Activated naive CD8-positive, alpha-beta T cell (primary cell): Measurements from ENCODE around the gene ZBTB17.

Experiments used
- H3K27ac Mint-ChIP-seq: one replicate; pipeline ENCODE4 v1.8.0; 2021; ENCODE audit warnings: mixed read lengths
- H3K27me3 Mint-ChIP-seq: one replicate; pipeline ENCODE4 v1.8.0; 2021; ENCODE audit warnings: mixed read lengths
- H3K36me3 Mint-ChIP-seq: one replicate; pipeline ENCODE4 v1.8.0; 2021; ENCODE audit warnings: mixed read lengths
- H3K4me1 Mint-ChIP-seq: one replicate; pipeline ENCODE4 v1.8.0; 2021; ENCODE audit warnings: low read depth, mixed read lengths
- H3K4me3 Mint-ChIP-seq: one replicate; pipeline ENCODE4 v1.8.0; 2021; ENCODE audit warnings: mild to moderate bottlenecking, mixed read lengths
- H3K9me3 Mint-ChIP-seq: one replicate; pipeline ENCODE4 v1.8.0; 2021; ENCODE audit warnings: low read depth, mixed read lengths

ZBTB17 gene

GRCh38 chr1:15952317-15953258, 23.3 kb downstream of the ZBTB17 start:
- peak overlapping the region; percentile 99 for H3K27ac Mint-ChIP-seq
- H3K4me1 Mint-ChIP-seq = peaks cover 93% of the 10 kb centered on the region
- peak overlapping the region; percentile 84 for H3K4me3 Mint-ChIP-seq
- no peaks in the 10 kb centered on the region for H3K9me3 Mint-ChIP-seq
- H3K27me3 Mint-ChIP-seq = no peaks in the 10 kb centered on the region
- peaks cover 19% of the 10 kb centered on the region for H3K36me3 Mint-ChIP-seq

GRCh38 chr1:15951341-15952153, 24.4 kb downstream of the ZBTB17 start:
- Mint-ChIP-seq H3K4me1 (peaks cover 84% of the 10 kb centered on the region), H3K27ac (peak overlapping the region; percentile 99), H3K9me3 (no peaks in the 10 kb centered on the region), H3K36me3 (peaks cover 17% of the 10 kb centered on the region), H3K4me3 (peak overlapping the region; percentile 84), H3K27me3 (no peaks in the 10 kb centered on the region)

- Mint-ChIP-seq H3K9me3 (no peaks in the 10 kb centered on the region), H3K4me3 (peak overlapping the region; percentile 84), H3K27me3 (no peaks in the 10 kb centered on the region), H3K27ac (peak overlapping the region; percentile 99), H3K36me3 (peaks cover 14% of the 10 kb centered on the region), H3K4me1 (peaks cover 78% of the 10 kb centered on the region)
Observed at GRCh38 chr1:15950763-15951295, 25.1 kb downstream of the ZBTB17 start.

- Mint-ChIP-seq H3K9me3 (no peaks in the 10 kb centered on the region), H3K36me3 (peaks cover 14% of the 10 kb centered on the region), H3K27ac (peak overlapping the region; percentile 99), H3K4me1 (peaks cover 74% of the 10 kb centered on the region), H3K4me3 (peak overlapping the region; percentile 84), H3K27me3 (no peaks in the 10 kb centered on the region)
Observed at GRCh38 chr1:15950302-15950701, 25.6 kb downstream of the ZBTB17 start.

GRCh38 chr1:15949453-15950245, 26.3 kb downstream of the ZBTB17 start:
- no peaks in the 10 kb centered on the region for H3K9me3 Mint-ChIP-seq
- peaks cover 11% of the 10 kb centered on the region for H3K36me3 Mint-ChIP-seq
- no peaks in the 10 kb centered on the region for H3K27me3 Mint-ChIP-seq
- peak overlapping the region; percentile 99 for H3K27ac Mint-ChIP-seq
- H3K4me1 Mint-ChIP-seq = peaks cover 70% of the 10 kb centered on the region
- H3K4me3 Mint-ChIP-seq = peak overlapping the region; percentile 84

- H3K27ac Mint-ChIP-seq = peak overlapping the region; percentile 99
- peaks cover 10% of the 10 kb centered on the region for H3K36me3 Mint-ChIP-seq
- no peaks in the 10 kb centered on the region for H3K9me3 Mint-ChIP-seq
- H3K4me1 Mint-ChIP-seq = peaks cover 62% of the 10 kb centered on the region
- H3K27me3 Mint-ChIP-seq = no peaks in the 10 kb centered on the region
- peak overlapping the region; percentile 84 for H3K4me3 Mint-ChIP-seq
Observed at GRCh38 chr1:15948595-15949452, 27.1 kb downstream of the ZBTB17 start.

- Mint-ChIP-seq H3K27ac (peak overlapping the region; percentile 99), H3K4me1 (peaks cover 57% of the 10 kb centered on the region), H3K9me3 (no peaks in the 10 kb centered on the region), H3K4me3 (peak overlapping the region; percentile 84), H3K36me3 (peaks cover 8% of the 10 kb centered on the region), H3K27me3 (no peaks in the 10 kb centered on the region)
Observed at GRCh38 chr1:15948091-15948591, 27.8 kb downstream of the ZBTB17 start.

- H3K9me3 Mint-ChIP-seq = no peaks in the 10 kb centered on the region
- H3K27ac Mint-ChIP-seq = peak overlapping the region; percentile 99
- H3K4me1 Mint-ChIP-seq = peaks cover 52% of the 10 kb centered on the region
- H3K27me3 Mint-ChIP-seq = no peaks in the 10 kb centered on the region
- peaks cover 5% of the 10 kb centered on the region for H3K36me3 Mint-ChIP-seq
- H3K4me3 Mint-ChIP-seq = peak overlapping the region; percentile 38
Observed at GRCh38 chr1:15947382-15948090, 28.4 kb downstream of the ZBTB17 start.

GRCh38 chr1:15946571-15947381, 29.1 kb downstream of the ZBTB17 start:
- peaks cover 4% of the 10 kb centered on the region for H3K36me3 Mint-ChIP-seq
- peaks cover 45% of the 10 kb centered on the region for H3K4me1 Mint-ChIP-seq
- H3K27me3 Mint-ChIP-seq = no peaks in the 10 kb centered on the region
- no peak overlapping the region for H3K4me3 Mint-ChIP-seq
- H3K27ac Mint-ChIP-seq = peak overlapping the region; percentile 79
- no peaks in the 10 kb centered on the region for H3K9me3 Mint-ChIP-seq

- Mint-ChIP-seq H3K36me3 (peaks cover 4% of the 10 kb centered on the region), H3K27me3 (no peaks in the 10 kb centered on the region)
Observed at GRCh38 chr1:15945832-15946448, 30.0 kb downstream of the ZBTB17 start.

GRCh38 chr1:15945011-15945831, 30.7 kb downstream of the ZBTB17 start:
- Mint-ChIP-seq H3K27me3 (no peaks in the 10 kb centered on the region), H3K9me3 (no peaks in the 10 kb centered on the region), H3K4me1 (peaks cover 29% of the 10 kb centered on the region), H3K4me3 (no peak overlapping the region), H3K36me3 (peaks cover 4% of the 10 kb centered on the region), H3K27ac (peak overlapping the region; percentile 54)

More at GRCh38 chr1:15945832-15946448, 30.0 kb downstream of the ZBTB17 start:
- H3K4me1 Mint-ChIP-seq = peaks cover 37% of the 10 kb centered on the region
- no peak overlapping the region for H3K4me3 Mint-ChIP-seq
- H3K9me3 Mint-ChIP-seq = no peaks in the 10 kb centered on the region
- peak overlapping the region; percentile 79 for H3K27ac Mint-ChIP-seq
